Putamen (tissue), 1 donor: ENCODE data around the gene PTCHD1.

ENCODE experiments used
- DNase-seq: peaks from one replicate; pipeline ENCODE4 v3.0.0-alpha.2; 2016; ENCODE audit warnings: low spot score

Gene PTCHD1

GRCh38 chrX:23356189-23356588 lies 21.5 kb downstream of the PTCHD1 start:
- DNase-seq, result no peak

DNA sequence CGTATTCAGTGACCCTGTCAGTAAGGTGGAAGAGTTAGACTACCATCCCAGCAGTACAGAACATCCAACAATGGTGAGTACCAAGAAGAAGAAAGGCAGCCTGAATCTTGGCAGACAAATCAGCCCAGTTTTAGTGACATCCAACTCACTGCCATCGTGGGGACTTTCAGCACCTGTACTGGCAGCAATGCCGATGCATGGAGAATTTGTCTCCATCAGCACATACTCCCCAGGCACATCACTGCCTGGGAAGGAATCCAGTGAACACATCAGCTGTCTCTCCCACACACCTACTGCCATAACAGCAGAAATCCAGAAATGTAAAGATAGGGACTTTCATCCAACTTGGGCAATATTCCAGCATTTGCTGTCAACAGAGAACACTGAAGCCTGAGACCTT lies 29.8 kb downstream of the PTCHD1 start:
- DNase-seq, result no peak

DNA sequence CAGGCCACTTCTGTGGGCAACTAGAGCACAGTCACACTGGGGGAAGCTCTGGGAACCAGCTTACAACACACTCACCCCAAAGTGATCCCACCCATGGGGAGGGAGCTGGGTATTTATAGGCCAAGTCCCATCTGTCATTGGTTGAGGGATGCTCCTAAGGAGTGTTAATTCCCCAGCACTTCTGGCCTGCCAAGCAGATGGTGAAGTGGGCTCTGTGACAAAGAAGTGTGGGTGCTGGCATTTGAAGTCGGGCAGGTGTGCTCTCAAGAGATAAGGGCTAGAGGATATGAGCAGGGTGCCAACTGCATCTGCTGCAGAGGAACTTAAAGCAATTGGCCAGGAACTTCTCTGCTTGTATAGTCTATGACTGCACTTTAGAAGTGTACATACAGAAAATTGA lies 30.9 kb downstream of the PTCHD1 start:
- DNase-seq, result no peak

DNA sequence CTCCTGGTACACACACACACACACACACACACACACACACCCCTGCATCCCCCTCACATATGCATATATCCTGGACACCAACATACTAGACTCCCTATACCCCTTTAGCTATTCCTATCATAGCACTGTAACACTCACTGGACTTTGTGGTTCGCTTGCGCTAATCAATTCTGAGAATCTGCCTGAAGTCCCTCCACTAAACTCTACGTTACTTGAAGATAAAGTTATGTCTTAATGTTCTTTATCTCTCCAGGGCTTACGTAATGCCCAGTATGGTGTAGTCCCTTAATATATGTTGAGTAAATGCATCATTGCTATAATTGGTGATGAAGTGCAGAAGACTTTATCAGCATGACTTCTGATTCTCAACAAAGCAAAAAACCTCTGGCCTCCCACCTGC lies 32.3 kb downstream of the PTCHD1 start:
- DNase-seq, result no peak

- DNase-seq, result no peak
Measured at GRCh38 chrX:23369027-23369426, 34.4 kb downstream of the PTCHD1 start.

DNA sequence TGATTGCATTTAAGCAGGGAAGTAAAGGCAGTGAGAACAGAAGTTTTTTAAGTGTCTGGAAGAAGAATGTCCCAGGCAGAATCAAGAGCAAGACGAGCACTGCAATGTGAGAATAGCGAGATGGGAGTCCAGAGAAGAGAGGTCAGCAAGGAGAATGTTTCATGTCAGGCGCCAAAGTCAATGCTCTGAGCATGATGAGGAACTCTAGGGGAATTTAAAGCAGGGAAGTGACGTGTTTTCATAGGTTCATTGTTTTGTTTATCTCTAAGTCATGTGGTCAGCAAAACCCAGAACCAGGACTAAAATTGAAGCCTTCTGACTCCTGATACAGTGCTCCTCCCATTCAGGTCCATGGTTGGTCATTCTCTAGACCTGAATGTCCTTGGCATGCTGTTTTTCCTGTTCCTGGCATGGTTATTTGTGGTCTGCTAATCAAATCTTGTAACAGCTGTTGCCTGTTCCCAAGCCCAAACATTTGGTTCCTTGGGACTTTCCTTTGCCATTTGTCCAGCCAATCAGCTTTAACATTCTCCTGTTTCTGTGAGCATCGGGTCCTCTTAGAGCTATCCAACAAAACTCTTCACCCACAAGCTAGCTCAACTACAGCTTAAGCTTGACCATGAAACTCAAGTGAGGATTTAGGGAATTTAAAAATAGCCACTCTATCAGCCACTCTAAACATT lies 37.7 kb downstream of the PTCHD1 start:
- no peak for DNase-seq

DNA sequence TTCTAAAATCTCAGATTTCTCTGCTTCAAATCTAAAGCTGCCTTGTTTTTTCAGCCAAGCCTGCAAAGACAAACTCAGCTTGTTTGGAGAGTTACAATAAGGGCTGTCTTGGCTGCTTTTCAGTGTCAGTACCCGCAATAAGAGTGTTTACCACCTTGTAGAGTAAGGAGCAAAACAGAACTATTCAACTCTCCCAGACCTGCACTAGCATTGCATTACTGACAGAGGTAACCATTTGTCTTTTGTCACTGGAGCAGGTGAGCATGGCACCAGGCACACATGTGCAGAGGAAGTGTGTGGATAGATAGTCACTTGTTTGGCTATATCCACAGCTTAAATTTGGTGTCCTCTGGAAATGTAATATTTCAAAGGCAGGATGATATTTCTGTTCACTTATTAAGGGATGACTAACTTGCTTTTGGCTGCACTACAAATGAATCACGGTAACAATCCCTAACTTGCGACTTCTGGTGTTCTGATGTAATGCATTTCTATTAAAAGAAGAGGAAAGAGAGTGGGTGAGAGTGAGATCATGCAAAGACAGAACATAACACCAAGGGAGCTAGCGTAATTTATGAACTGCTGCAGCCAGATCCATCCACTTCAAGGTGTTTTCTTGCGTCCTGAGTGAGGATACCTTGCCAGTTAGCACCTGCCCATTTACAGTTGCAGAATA lies 38.6 kb downstream of the PTCHD1 start:
- DNase-seq, result peak; percentile 45

DNA sequence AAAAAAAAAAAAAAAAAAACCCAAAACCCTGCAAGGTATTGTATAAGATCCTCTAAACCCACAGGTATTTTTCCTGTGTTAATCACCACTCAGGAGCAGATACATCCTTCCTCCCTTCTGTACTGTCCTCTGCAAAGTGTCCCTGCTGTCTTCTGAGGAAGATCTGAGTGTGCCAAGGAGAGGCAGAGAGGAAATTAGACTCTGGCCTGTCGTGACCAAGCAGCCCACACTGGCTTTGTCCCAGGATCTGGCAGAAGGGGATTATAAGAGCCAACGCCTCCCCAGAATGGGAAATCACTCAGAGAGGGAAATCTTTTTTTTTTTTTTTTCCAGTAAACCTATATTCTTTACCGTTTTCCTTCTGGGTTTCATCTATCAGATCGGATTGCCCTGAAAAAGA lies 39.6 kb downstream of the PTCHD1 start:
- no peak for DNase-seq

DNA sequence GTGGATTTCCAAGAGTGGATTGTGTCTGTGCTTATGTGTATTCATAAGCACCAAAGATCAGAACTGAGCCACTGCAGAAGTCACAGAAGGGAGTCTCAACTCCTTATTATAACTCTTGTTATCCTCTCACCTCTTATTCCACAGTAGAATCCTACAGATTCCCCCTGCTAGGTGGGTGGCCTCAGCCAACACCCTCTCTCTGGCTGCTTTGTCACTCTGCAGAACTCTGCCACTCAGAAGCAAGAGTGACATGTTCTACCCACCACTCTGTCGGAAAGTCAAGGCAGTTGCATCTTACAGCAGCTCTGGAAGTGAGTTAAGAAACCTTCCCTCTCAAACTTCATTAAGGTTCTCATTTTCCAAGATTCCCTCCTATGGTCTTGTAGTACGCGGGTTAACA lies 41.9 kb downstream of the PTCHD1 start:
- peak; percentile 63 for DNase-seq

DNA sequence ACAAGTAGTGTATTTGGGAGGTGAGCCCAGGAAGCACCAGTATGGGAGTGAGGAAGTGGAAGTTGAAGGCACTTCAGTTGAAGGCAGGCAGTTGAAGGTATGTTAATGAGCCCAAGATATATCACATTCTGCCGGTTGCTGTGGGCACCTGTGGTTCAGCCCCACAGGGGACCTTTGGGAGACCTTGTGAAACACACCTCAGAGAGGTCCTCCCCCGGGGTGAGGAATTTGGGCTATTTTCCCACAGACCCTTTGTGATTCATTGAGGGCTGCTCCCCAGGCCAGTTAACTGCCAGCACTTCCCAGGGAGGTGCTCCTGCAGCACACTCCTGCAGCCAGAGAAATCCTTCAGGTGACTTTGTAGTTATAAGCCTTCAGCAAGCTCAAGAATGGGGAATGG lies 45.9 kb downstream of the PTCHD1 start:
- DNase-seq, result no peak

DNA sequence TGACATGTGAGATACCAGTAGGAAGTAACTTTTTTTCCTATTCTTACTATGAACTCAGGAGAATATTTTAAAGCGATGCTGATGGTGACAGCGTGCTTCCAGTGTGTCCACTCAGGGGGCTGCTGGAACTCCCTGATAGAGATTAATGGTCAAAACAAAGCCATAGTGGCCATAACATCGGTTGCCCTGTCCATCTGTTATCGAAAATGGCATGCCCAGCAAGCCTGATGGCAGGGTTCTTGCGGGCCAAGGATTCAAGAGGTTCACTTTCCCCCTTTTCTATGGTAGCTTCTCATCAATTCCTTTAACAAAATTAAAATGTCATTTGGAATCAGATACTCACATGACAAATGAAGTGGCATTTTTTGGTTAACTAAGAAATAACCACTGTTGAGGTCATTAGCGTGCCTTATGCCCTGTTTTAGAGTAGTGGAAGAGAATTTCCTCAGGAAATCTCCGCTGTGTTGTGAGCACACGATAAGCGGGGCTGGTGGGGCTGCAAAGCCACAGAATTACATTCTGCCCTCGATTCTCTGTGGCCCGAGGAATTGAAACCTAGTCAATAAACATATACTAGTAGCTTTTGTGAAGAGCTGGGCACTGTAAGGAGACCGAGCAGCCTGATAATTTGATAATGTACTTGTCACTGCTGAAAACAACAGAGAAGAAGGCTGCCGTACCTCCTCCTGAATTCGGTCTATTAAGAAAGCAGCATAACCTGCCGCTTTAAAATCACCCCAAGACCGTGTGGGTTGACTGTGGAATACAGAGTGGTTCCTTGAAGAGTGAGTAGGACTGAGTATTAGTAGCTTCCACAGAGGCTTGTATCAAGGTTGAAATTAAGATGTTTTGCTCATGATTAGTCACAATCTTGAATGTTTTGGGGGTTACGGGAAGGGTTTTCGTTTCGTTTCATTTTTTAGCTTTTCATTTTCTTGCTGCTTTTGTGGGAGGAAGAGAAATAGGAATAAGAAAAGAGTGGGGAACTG lies 46.7 kb downstream of the PTCHD1 start:
- no peak for DNase-seq

DNA sequence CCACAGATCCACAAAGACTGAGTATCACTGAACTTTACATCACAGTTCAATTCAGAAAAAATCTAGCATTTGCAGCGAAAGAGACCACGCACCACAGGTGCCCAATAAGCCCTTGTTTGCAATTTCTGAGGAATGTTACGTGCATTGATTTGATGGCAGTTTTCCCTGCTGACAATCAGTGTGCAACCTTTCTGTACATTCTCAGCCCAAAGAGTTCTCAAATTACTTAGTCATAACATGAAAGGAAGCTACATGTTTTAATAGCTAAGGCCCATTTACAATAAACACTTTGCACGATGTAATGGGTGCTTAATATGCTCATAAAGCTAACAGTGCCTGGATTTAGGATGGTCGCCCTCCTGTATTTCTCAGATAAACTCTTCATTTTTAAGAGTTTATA lies 47.9 kb downstream of the PTCHD1 start:
- DNase-seq, result no peak

GRCh38 chrX:23383411-23383810 lies 48.8 kb downstream of the PTCHD1 start:
- DNase-seq, result no peak

DNA sequence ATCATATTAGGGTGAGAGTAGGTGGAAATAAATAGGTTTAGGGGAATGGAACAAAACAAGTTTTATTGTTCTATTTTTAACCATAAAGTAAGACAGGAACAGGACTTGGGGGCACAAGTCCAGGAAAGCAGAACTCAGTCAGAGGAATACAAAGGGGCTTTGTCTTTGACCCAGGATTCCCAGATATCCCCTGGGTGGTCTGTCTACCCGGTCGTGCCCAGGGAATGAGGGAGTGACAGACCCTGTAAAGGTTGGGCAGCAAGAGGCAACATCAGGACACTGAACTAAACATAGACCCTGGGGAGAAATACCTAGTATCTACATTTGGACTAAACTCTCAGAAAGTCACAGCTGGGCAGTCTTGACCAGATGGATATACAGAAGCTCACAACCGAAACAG lies 50.6 kb downstream of the PTCHD1 start:
- no peak for DNase-seq

- DNase-seq, result no peak
Measured at GRCh38 chrX:23386260-23386659, 51.6 kb downstream of the PTCHD1 start.

- DNase-seq, result no peak
Measured at GRCh38 chrX:23386726-23387125, 52.1 kb downstream of the PTCHD1 start.

- DNase-seq, result no peak
Measured at GRCh38 chrX:23387550-23388184, 53.0 kb downstream of the PTCHD1 start.

GRCh38 chrX:23389196-23389792 lies 54.6 kb downstream of the PTCHD1 start:
- no peak for DNase-seq

GRCh38 chrX:23390979-23391378 lies 56.3 kb downstream of the PTCHD1 start:
- DNase-seq, result no peak

GRCh38 chrX:23392195-23392594 lies 57.5 kb downstream of the PTCHD1 start:
- DNase-seq, result no peak

- DNase-seq, result no peak
Measured at GRCh38 chrX:23394421-23394820, 59.8 kb downstream of the PTCHD1 start.

DNA sequence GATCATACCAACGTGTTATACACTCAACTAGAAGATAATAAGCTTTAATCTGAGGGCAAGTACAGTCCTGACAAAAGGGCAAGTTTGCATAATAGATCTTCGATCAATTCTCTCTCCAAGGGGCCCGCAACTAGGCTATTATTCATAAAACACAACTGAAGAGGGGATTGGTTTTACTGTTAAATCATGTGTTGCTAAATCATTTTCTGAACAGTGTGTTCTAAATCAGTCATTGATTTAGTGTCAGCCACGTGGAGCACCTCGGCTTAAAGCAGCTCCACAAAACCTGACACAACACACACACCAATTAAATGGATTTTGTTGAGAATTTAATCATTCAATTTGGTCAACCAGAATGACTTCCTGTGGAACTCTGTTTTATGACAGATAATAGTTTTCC lies 61.6 kb downstream of the PTCHD1 start:
- no peak for DNase-seq
